HepG2 (cell line): ENCODE results near the gene STK39. TPM values are rescaled to one million over a fixed set of nuclear protein-coding genes. Genes with fewer than 3 reads are reported as not detected.
A peak's percentile ranks its signal among the peaks of the same experiment; 100 is the strongest.

Experiments
- ARID4A ChIP-seq: sonication (generic); formaldehyde crosslinking; IDR thresholded peaks from 2 replicates; pipeline ENCODE4 v1.5.0; 2020; ENCODE audit warnings: mild to moderate bottlenecking, missing genetic modification reagents, borderline replicate concordance
- FUBP1 ChIP-seq: sonication (generic); formaldehyde crosslinking; IDR thresholded peaks from 2 replicates; pipeline ENCODE4 v1.5.1; 2020; ENCODE audit warnings: missing genetic modification reagents, mild to moderate bottlenecking, borderline replicate concordance
- IRX3 ChIP-seq: sonication (generic); formaldehyde crosslinking; IDR thresholded peaks from 2 replicates; pipeline ENCODE4 v1.8.1; 2023; ENCODE audit warnings: mild to moderate bottlenecking, low read depth, missing genetic modification reagents, borderline replicate concordance
- NCOA1 ChIP-seq: sonication (generic); formaldehyde crosslinking; IDR thresholded peaks from 2 replicates; pipeline ENCODE4 v1.9.0; 2021; ENCODE audit warnings: missing genetic modification reagents
- RFXAP ChIP-seq: sonication (generic); formaldehyde crosslinking; IDR thresholded peaks from 2 replicates; pipeline ENCODE4 v1.4.0; 2020; ENCODE audit warnings: missing genetic modification reagents, borderline replicate concordance
- SMAD3 ChIP-seq: sonication (generic); formaldehyde crosslinking; IDR thresholded peaks from 2 replicates; pipeline ENCODE4 v1.4.0; 2020; ENCODE audit warnings: missing genetic modification reagents
- polyA plus RNA-seq, 8 experiments: library from polyadenylated mRNA; depleted of rRNA in 3 of 8; stranded (reverse) in 7 of 8; unstranded in 1 of 8; fragments of >200 nt; fragmentation: Illumina TruSeq in 4 of 8; extraction: Trizol in 4 of 8; gene quantifications; 2 replicates each; pipeline versions ENCODE4 v1.2.1 to v1.2.3, GENCODE V29; 2011 to 2016; ENCODE audit warnings: low read depth in 4 of 8, missing spikeins in 1 of 8, mixed read lengths in 1 of 8; ENCODE audit not compliant: insufficient read depth in 1 of 8
- total RNA-seq, 5 experiments: library from RNA; depleted of rRNA; stranded (reverse); fragments of >200 nt; fragmentation: Illumina TruSeq; extraction: Trizol; gene quantifications; 2 replicates each; pipeline ENCODE4 v1.2.3, GENCODE V29; 2016; ENCODE audit warnings: low read depth in 1 of 5
- TF ChIP-seq, protein P1 (sequence below): sonication (generic); formaldehyde crosslinking; IDR thresholded peaks from 2 replicates; pipeline ENCODE4 v1.4.0; 2020; ENCODE audit warnings: low read depth, mild to moderate bottlenecking, missing genetic modification reagents
- TF ChIP-seq, protein P2 (sequence below): sonication (generic); formaldehyde crosslinking; conservative IDR thresholded peaks from 2 replicates; pipeline ENCODE4 v1.4.0; 2020; ENCODE audit warnings: missing genetic modification reagents
- TF ChIP-seq, protein P3 (sequence below): sonication (generic); formaldehyde crosslinking; IDR thresholded peaks from 2 replicates; pipeline ENCODE4 v1.4.0; 2020; ENCODE audit warnings: missing genetic modification reagents

STK39 gene
- total and polyA plus RNA-seq, 2 of the 13 experiments (the other 11 are each of a cell fraction or from before 2014, with no cell fraction given), result 27.3 to 38.4 TPM

- TF ChIP-seq ARID4A (CRISPR knock-in tag), result no peak; the same call in 1 of the 2 replicates
- TF ChIP-seq, protein P1, sequence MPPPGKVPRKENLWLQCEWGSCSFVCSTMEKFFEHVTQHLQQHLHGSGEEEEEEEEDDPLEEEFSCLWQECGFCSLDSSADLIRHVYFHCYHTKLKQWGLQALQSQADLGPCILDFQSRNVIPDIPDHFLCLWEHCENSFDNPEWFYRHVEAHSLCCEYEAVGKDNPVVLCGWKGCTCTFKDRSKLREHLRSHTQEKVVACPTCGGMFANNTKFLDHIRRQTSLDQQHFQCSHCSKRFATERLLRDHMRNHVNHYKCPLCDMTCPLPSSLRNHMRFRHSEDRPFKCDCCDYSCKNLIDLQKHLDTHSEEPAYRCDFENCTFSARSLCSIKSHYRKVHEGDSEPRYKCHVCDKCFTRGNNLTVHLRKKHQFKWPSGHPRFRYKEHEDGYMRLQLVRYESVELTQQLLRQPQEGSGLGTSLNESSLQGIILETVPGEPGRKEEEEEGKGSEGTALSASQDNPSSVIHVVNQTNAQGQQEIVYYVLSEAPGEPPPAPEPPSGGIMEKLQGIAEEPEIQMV (CRISPR knock-in tag), result no peak
- no peak for TF ChIP-seq FUBP1
- TF ChIP-seq RFXAP (CRISPR knock-in tag), result peak; percentile 71
- TF ChIP-seq, protein P2, sequence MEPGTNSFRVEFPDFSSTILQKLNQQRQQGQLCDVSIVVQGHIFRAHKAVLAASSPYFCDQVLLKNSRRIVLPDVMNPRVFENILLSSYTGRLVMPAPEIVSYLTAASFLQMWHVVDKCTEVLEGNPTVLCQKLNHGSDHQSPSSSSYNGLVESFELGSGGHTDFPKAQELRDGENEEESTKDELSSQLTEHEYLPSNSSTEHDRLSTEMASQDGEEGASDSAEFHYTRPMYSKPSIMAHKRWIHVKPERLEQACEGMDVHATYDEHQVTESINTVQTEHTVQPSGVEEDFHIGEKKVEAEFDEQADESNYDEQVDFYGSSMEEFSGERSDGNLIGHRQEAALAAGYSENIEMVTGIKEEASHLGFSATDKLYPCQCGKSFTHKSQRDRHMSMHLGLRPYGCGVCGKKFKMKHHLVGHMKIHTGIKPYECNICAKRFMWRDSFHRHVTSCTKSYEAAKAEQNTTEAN (CRISPR knock-in tag), result no peak
- peak; percentile 73 for TF ChIP-seq SMAD3 (CRISPR knock-in tag)
- 0 out of 2 replicates have a peak, but pooled peaks have one; percentile 87 for TF ChIP-seq NCOA1 (CRISPR knock-in tag)
- no peak for TF ChIP-seq IRX3
- TF ChIP-seq, protein P3, sequence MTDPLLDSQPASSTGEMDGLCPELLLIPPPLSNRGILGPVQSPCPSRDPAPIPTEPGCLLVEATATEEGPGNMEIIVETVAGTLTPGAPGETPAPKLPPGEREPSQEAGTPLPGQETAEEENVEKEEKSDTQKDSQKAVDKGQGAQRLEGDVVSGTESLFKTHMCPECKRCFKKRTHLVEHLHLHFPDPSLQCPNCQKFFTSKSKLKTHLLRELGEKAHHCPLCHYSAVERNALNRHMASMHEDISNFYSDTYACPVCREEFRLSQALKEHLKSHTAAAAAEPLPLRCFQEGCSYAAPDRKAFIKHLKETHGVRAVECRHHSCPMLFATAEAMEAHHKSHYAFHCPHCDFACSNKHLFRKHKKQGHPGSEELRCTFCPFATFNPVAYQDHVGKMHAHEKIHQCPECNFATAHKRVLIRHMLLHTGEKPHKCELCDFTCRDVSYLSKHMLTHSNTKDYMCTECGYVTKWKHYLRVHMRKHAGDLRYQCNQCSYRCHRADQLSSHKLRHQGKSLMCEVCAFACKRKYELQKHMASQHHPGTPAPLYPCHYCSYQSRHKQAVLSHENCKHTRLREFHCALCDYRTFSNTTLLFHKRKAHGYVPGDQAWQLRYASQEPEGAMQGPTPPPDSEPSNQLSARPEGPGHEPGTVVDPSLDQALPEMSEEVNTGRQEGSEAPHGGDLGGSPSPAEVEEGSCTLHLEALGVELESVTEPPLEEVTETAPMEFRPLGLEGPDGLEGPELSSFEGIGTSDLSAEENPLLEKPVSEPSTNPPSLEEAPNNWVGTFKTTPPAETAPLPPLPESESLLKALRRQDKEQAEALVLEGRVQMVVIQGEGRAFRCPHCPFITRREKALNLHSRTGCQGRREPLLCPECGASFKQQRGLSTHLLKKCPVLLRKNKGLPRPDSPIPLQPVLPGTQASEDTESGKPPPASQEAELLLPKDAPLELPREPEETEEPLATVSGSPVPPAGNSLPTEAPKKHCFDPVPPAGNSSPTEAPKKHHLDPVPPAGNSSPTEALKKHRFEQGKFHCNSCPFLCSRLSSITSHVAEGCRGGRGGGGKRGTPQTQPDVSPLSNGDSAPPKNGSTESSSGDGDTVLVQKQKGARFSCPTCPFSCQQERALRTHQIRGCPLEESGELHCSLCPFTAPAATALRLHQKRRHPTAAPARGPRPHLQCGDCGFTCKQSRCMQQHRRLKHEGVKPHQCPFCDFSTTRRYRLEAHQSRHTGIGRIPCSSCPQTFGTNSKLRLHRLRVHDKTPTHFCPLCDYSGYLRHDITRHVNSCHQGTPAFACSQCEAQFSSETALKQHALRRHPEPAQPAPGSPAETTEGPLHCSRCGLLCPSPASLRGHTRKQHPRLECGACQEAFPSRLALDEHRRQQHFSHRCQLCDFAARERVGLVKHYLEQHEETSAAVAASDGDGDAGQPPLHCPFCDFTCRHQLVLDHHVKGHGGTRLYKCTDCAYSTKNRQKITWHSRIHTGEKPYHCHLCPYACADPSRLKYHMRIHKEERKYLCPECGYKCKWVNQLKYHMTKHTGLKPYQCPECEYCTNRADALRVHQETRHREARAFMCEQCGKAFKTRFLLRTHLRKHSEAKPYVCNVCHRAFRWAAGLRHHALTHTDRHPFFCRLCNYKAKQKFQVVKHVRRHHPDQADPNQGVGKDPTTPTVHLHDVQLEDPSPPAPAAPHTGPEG (CRISPR knock-in tag), result no peak
Observed at GRCh38 chr2:168166902-168167510, 80.4 kb downstream of the STK39 start (continued).
